Measurements from ENCODE around the gene NBPF26.
"Not testable (repeated sequence)": the region's sequence is repeated elsewhere in the genome, so short reads cannot be mapped to it uniquely, and the experiment has no call there.

The NBPF26 gene

DNA sequence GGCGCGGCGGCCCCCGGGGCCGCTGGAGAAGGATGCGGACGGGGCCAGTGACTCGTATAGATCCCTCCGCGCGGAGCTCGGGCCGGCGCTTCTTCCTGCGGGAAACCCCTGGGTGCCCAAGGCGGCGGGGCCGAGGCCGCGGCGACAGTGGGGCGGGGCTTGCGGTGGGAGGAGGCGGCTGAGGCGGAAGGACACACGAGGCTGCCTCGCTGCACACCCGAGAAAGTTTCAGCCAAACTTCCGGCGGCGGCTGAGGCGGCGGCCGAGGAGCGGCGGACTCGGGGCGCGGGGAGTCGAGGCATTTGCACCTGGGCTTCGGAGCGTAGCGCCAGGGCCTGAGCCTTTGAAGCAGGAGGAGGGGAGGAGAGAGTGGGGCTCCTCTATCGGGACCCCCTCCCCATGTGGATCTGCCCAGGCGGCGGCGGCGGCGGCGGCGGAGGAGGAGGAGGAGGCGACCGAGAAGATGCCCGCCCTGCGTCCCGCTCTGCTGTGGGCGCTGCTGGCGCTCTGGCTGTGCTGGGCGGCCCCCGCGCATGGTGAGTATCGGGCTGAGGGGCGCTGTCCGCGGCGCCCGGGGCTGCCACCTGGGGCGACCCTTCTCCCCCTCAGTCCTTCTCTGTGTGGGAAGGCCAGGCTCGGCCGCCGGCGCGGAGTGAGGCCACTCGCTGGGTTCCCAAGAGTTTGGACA, at the start of gene NBPF26:
NBPF26 (plus strand) TSS at position 231 of the 688 bp plus-strand sequence.
- DNase-seq: peak; percentile 27

DNA sequence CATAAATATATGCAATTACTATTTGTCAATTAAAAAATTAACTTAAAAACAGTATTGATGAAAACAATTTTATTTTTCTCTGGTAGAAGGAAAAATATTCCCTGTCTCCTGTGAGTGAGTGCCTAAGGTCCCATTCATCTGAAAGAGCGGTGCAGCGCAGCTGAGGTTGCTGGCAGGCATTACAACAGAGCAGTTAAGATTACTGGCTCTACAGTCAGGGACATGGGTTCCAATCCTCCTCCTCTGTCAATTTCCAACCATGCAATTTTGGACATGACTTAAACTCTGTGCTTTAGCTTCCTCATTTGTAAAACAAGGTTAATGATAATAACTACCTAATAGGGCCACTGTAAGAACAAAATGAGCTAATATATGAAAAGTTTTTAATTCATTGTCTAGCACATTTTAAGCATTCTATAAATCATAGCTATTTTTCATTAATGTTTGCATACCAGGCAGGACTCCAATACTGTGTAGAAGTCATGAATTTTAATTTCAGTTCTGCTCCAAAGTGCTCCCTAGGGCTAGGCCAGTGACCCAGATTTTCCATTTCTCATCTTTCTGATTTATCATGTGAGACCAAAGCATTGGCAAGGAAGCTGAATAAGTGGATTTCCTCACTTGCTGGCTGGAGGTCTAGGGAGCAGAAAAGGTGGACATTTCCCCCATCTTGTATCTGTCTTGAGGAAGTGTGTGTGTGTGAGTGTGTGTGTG, 43.5 kb upstream of the NBPF26 start:
- not testable (repeated sequence) for DNase-seq

DNA sequence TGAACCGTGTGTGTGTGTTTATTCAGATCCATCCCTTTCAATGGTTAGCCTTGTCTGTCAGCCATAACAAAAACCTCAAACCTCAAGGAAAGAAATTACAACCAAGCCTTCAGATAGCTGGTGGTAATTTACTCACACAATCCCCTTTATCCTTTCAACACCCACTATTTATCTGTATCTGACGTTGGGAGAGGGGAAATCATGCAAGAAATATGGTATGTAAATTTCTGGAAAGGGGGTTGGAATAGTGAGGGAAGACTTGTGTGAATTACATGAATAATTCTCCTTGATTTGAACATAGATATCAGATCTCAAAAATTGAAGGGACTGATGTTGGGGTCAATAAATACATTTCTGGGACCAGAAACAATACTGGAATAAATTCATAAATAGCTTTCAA, 42.8 kb upstream of the NBPF26 start:
- not testable (repeated sequence) for DNase-seq

DNA sequence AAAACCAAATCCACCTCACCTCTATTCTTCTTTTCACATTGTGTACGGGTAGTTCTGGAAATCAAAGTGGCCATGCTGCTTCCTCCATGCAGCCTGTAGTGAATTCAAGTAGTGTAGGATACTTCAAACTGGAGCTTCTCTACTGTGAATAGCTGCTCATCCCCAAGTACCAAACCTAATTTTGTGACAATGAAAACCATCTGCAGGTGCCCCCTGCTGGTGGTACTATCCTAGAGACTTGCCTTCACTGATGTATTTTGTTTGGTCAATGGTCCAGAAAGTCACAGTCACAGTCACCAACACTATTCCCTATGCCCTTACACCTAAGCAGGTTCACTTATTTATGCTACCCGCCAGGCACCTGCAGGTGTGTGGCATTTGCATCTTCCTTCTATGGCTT, 39.3 kb upstream of the NBPF26 start:
- not testable (repeated sequence) for DNase-seq

DNA sequence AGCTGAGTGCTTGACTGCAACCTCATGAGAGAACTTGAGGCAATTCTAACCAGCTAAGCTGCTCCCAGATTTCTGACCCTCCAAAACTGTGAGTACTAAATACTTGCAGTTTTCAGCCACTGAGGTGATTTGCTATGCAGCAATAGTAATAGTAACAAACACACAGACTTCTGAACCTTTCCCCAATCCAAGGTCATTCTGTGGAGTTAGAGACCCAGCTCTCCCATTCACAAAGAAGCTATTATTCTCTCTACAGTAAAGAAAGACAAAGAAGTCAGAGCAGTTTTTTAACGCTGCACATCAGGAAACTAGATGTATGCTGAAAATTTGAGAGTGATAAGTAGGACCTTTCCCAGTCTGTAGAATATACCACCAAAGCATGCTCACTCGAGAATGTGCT, 38.1 kb upstream of the NBPF26 start:
- DNase-seq: not testable (repeated sequence)

DNA sequence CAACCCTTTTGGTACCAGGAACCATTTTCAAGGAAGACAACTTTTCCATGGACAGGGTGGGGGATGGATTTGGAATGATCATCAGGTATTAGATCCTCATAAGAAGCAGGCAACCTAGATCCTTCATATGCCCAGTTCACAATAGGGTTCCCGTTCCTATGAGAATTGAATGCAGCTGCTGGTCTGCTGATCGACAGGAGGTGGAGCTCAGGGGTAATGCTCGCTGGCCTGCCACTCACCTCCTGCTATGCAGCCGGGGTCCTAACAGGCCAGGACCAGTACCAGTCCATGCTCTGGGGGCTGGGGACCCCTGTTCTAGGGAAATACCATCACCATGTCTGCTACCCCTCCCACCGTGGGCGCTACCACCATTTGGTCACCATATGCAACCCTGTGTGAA, 36.5 kb upstream of the NBPF26 start:
- not testable (repeated sequence) for DNase-seq

DNA sequence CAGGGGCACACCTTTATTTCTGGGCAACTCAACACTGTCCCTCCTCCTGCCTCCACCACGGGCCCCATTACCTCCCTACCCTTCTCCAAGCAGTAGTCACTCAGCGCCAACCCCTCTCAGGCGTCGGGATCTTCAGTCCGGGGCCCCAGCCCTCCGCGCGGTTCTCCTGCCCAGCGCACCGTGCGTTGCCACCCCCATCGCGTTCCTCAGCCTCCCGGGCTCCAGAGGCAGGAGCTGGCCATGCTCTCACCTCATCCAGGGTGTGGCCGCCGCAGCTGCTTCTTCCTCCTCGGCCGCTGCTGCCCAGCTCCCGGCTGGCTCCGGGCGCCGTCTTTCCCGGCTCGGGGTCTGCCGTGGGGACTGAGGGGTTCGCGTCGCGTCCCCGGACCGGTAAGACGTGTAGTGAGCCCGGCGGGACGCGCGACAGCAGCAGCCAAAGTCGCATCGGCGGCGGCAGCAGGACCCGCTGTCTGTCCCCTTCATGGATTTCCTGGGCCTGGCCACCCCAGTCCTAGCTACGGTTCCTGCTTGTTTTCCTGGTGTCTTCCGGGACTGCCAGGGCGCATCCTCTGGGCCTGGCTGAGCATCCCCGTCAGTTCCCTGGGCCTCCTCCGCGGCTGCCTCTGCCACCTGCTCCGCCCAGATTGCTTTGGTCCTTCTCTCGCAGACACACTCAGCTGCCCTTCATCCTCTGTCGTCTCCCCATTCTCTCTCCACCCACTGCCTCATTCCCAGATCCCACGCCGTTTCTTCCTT, 22.8 kb upstream of the NBPF26 start:
- not testable (repeated sequence) for DNase-seq

DNA sequence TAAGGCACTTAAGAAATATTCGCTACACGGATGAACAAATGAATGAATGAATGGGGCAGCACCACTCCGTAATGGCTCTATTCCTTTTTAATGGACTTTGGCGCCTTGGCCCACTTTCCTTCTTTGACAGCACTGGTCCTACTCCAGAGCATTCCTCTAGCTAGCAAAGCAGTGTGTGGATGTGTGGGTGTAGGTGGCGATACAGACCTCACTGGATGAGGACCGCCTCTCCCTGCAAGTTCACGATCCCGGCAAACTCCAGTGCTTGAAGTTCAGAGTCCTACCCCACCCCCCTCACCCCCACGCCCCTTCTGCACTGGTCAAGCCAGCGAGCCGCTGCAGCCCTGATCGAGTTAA, 409 bp upstream of the NBPF26 start:
- DNase-seq: not testable (repeated sequence)

DNA sequence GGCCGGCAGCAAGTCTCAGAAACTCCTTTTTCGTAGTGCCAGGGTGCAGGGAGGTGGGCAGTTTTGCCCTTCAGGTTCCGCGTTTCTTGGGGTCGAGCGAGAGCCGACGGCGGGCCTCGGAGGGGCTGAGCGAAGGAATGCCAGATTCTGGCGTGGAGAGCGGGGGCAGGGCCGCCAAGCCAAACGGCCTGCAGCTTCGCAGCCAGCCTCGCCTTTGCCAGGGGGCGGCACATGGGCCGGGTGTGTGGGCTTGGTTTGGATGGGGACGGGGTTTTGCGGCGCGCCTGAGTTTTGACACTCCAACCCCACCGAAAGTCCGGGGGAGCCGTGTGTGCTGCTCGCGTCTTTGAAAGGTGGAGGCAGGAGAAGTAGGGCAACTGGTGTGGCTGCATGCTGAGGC, 762 bp downstream of the NBPF26 start:
- DNase-seq: not testable (repeated sequence)

DNA sequence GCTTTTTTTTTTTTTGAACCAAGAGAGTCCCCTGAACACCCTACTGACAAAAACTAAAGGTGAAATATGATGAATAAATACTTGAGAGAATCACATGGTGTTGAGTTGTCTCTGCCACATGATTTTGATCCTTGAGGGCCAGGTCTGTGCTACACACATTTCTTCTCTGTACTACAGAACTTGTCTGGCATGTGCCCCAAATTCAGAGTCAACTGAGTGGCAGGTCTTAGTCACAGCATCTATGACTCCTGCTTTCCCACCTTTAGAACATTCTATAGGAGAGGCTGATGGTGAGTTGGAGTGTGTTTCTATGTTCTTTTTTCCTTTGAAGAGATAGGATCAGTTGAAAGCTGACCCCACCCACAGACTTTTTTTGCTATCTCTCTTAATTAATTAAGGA, 5.1 kb downstream of the NBPF26 start:
- DNase-seq: not testable (repeated sequence)

DNA sequence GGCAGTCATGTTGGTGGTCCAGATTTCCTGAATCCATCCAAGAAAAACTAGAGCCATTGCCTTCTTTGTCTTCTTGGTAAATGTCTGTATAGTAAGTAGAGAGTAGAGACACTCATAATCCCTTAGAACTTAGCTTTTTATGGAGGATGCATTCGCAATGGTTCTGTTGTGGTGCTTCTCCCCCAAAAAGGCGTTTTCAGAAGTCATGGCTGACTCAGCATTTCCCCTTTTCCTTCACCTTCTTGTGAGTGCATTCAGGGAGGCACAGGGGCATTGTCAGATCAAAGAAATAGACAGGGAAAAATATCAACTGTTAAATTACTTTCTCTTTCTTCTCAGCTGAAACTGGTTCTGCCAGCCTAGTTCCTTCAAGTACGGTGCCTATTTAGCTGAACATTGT, 45.3 kb downstream of the NBPF26 start:
- DNase-seq: not testable (repeated sequence)

DNA sequence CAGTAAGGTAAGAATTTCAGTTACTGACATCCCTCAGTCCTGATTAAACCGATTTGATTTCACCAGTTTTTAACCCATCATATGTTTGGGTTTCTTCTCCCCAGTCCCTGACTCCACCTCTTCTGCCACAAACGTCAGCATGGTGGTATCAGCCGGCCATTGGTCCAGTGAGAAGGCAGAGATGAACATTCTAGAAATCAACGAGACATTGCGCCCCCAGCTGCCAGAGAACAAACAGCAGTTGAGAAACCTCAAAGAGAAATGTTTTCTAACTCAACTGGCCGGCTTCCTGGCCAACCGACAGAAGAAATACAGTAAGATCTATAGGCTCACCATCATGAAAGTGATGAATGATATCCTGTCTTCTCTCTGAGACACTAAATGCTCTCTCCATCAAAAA, 81.7 kb downstream of the NBPF26 start:
- not testable (repeated sequence) for DNase-seq

DNA sequence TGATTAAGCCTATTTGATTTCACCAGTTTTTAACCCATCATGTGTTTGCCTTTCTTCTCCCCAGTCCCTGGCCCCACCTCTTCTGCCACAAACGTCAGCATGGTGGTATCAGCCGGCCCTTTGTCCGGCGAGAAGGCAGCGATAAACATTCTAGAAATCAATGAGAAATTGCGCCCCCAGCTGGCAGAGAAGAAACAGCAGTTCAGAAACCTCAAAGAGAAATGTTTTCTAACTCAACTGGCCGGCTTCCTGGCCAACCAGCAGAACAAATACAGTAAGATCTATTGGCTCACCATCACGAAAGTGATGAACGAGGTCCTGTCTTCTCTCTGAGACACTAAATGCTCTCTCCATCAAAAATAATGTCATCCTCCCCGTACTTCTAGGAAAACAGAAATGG, 88.1 kb downstream of the NBPF26 start:
- DNase-seq: peak; percentile 32

DNA sequence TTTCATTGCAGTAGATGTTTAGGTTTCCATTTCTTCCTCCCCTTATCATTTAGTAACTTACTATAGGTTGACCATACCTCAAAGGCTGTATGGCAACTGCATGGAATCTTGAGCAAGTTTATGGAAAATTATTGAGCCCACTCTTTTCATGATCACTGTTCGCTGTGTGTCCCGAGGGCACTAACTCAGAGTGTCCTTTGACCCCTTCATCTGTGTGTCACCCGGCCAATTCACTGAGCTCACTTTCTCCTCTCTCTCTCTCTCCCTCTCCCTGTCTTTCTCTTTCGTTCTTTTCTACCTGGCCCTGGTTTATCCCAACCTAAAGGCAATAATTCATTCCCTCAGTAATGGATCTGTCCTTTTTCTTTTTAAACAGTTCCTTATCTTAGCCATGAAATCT, 101.3 kb downstream of the NBPF26 start:
- not testable (repeated sequence) for DNase-seq

DNA sequence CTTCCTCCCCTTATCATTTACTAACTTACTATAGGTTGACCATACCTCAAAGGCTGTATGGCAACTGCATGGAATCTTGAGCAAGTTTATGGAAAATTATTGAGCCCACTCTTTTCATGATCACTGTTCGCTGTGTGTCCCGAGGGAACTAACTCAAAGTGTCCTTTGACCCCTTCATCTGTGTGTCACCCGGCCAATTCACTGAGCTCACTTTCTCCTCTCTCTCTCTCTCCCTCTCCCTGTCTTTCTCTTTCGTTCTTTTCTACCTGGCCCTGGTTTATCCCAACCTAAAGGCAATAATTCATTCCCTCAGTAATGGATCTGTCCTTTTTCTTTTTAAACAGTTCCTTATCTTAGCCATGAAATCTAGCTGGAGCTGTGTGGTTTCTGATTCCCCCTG, 102.9 kb downstream of the NBPF26 start:
- DNase-seq: not testable (repeated sequence)

DNA sequence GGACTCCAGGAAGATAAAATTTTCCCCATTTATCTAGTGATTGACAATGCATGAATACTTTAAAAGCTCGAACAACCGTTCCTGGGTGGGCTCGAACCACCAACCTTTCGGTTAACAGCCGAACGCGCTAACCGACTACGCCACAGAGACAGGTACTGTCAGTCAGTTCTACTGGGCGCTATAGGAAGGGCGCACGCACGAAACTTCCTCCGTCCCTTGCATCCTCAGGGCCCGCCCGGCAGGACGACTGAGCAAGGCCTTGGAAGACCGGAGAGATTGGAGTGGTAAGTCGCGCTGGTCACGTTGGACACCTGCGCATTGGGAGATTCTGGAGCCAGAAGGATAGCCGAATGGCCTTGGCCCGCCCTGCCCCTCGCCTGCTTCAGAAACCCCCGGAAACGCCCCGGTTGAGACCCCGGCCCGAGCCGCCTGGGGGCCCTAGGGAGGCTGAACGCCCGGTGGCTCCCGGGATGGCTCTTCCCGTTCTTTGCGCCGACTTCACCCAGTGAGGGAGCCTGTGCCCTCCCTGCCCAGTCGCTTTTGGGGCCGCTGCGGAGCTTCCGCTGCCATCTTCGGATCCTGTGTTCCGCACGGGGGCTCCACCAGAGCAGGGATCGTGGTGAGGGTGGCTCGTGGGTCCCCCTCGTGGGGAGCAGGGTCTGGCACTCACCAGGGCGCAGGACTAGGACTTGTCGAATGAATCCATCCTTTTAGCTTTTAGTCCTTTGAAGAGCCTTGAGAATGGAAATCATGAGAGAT, 120.6 kb downstream of the NBPF26 start:
- peak; percentile 89 for DNase-seq

DNA sequence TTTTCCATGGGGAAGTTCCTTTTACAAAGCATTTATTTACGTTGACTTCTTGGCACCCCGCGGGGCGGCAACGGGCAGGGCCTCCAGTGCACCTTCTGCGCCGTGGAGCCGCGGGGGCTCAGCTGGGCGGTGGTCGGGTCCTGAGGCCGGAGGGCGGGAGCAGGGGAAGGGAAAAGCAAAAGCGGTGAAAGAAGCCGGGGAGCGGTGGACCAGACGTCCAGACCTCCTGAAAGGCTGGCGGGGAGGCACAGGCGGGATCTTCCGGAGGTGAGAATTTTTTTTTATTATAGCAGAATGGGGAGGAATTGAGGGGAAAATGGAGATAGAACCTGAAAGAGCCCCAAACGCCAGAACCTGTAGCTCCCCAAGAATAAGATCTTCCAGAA, 121.2 kb downstream of the NBPF26 start:
- DNase-seq: peak; percentile 10

DNA sequence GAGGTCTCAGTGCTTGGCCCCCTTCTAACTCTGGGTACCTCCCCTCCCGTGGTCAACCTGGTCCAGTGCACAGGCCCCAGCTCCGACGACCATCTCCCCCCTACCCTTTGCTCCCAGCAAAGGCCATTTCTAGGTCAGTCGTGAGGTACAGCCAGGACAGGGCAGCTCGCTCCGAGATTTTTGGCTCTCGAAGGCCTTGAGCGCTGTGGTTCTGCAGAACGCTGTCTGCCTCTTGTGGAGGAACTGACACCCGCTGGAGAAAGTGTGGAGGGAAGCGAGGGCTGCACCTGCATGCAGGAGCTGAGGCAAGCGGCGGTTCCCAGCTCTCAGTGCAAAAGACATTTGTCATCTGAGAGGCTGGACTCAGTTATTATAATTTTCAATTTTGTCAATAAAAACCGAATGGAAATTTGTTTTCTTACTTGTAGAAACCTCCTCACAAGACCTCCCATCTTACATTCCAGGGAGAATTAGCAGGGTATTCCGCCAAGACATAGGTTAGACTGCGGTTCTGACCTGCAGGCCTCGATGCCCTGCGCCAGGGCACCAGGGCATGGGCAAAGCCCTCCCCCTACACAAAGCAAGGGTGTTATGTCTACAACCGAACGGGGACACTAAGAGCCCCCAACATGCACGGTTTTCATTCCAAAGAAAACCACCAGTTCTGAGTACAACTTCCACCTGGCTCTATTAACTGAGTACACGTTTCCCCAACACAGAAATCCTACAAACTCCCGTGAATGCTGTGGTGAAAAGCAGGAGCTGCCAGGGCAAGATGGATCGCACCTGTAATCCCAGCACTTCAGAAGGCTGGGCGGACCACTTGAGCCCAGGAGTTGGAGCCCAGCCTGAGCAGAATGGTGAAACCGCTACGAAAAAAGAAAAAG, 125.9 kb downstream of the NBPF26 start:
- not testable (repeated sequence) for DNase-seq

DNA sequence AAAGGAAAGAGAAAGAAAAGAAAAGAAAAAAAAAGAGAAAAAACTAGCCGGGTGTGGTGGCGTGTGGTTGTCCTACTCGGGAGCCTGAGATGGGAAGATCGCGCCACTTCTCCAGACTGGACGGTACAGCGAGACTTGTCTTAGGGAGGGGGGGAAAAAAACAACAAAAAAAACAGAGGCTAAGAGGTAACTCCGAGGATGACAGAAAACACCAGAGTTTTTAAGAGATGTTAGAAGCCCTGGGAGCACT, 126.5 kb downstream of the NBPF26 start:
- DNase-seq: not testable (repeated sequence)

DNA sequence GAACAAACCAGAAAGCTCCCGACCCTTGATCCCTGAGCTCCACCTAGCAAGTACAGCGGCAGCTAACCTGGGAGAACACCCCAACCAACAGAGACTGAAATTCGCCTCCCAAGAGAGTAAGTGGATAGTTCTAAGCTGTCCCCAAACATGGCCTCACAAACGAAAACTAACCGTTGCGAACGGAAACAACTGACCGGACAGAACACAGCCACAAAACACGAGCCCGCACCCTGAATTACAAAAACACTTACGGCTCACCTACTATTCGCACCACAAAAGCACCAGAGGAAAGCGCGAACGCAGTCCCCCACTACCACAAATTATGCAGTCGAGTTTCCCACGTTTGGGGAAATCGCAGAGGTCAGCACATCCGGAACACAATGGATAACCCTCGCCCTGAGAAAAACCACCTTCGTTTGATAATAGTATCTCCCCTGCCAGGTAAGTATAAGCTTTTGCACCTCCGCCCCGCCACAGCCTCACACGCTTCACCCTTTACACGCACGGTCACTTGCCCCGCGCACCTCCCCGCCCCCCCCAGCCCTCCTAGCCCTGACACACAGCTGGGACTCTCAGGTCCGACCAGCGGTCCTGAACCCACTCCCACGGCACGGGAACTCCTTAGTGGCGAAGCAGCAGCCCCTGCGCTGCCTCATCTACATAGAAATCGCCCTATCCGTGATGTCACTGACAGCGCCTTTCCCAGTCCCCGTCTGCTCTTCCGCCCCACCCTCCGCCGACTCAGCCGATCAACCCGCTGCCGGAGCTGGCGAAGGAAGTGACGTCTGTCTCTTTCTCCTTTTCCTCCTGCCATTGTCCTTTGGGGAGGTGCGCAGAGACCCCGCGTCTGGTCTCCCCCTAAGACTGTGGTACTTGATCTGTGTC, 127.0 kb downstream of the NBPF26 start:
- DNase-seq: peak; percentile 90

DNA sequence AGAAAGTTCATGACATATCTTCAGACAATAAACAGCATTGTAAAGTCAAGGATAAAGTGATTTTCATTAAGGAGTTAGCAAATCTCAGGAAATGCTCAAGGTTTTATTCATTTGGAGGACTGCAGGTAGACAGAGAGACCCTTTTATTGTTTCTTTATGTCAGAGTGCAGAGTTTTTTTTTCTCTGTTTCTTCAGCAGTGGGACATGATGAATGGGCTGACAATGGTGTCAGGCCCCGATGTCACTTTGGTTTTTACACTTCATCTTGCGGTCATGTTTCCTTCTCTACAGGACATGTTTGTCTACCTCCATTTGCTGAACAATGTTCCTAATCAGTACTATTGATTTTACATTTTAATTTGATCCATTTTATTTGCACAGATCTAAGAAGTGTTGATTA, 134.4 kb downstream of the NBPF26 start:
- not testable (repeated sequence) for DNase-seq

Data from NCI-H69 (cell line).